GM23248 (cell line): ENCODE measurements around the gene RSPH1.

Experiments used
- EZH2 ChIP-seq: fragments of 200-600 bp; sonication (generic); IDR thresholded peaks from 2 replicates; pipeline ENCODE4 v1.6.1; 2018; ENCODE audit warnings: antibody characterized with exemption, mild to moderate bottlenecking; ENCODE audit not compliant: insufficient read depth, poor library complexity, severe bottlenecking
- EZH2phosphoT487 ChIP-seq: fragments of 200-600 bp; sonication (generic); IDR thresholded peaks from 2 replicates; pipeline ENCODE4 v1.6.1; 2018; ENCODE audit warnings: antibody characterized with exemption, moderate library complexity, mild to moderate bottlenecking, low read depth; ENCODE audit not compliant: insufficient read depth

DNA sequence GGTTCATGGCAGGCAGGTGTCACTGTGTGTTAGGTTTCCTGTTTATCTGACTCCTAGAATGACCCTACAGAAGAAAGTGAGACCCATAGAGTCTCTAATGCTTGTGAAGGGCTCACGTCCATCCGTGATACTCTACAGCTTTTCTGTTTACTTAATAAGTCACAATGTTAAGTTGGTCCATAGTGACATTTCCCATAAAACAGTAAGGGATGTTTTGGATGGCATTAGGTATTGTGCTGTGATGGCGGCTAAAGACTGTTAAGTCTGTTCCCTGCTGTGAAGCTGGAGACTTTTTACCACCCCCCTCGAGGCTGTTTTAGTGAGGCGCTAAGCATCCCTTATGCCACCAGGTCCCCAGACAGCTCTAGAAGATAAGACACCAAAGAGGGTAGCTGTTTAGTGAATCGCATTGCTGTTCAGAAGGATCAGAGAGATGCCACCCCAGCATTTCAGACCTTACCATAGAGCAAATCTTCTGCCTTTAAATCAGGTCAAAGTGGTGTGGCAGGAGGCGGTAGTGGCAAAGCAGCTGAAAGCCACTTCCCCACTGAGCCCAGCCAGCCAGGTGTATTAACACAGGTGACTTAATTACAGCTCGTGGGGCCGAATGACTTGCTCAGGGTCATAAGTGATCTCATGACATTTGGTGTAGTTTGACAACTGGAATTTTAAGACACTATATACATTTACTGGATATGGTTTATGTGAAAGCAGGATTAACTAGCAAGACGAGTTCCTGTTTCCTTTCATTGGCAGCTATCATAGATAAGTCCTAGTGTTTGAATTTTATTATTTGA lies 42.7 kb upstream of the RSPH1 start:
- no peak for TF ChIP-seq EZH2phosphoT487
- TF ChIP-seq EZH2, result no peak
